HepG2 (cell line): ENCODE results near the gene LSM14B. TPM values are rescaled to one million over a fixed set of nuclear protein-coding genes. Genes with fewer than 3 reads are reported as not detected.

Experiments
- BHLHE40 ChIP-seq: IDR thresholded peaks from 2 replicates; pipeline ENCODE4 v1.6.1; 2011; ENCODE audit warnings: low read length, improper control_type of control experiment
- CREM ChIP-seq, 2 experiments: sonication (generic) in 1 of 2; formaldehyde crosslinking in 1 of 2; IDR thresholded peaks; 2 replicates each; pipeline versions ENCODE4 v1.4.0 to v1.6.1; 2016 to 2020; ENCODE audit warnings: antibody characterized with exemption in 1 of 2, mild to moderate bottlenecking in 1 of 2, missing genetic modification reagents in 1 of 2
- DNMT1 ChIP-seq: sonication (generic); formaldehyde crosslinking; IDR thresholded peaks from 2 replicates; pipeline ENCODE4 v1.5.1; 2020; ENCODE audit warnings: mild to moderate bottlenecking, missing genetic modification reagents
- EP300 ChIP-seq, 3 experiments: sonication (generic) in 1 of 3; formaldehyde crosslinking in 1 of 3; IDR thresholded peaks; 2 replicates each; pipeline versions ENCODE4 v1.5.1 to v1.6.1; 2011 to 2020; ENCODE audit warnings: low read depth in 2 of 3, low read length in 2 of 3, borderline replicate concordance in 1 of 3, improper control_type of control experiment in 1 of 3, mild to moderate bottlenecking in 1 of 3, missing genetic modification reagents in 1 of 3, moderate library complexity in 1 of 3
- JARID2 ChIP-seq: sonication (generic); formaldehyde crosslinking; IDR thresholded peaks from 2 replicates; pipeline ENCODE4 v1.8.1; 2023; ENCODE audit warnings: missing genetic modification reagents, inconsistent platforms; ENCODE audit not compliant: insufficient replicate concordance
- MIXL1 ChIP-seq: IDR thresholded peaks from 2 replicates; pipeline ENCODE4 v1.6.1; 2016
- MYNN ChIP-seq: sonication (generic); formaldehyde crosslinking; IDR thresholded peaks from 2 replicates; pipeline ENCODE4 v1.4.0; 2020; ENCODE audit warnings: mild to moderate bottlenecking, low read depth, missing genetic modification reagents
- SP140L ChIP-seq: sonication (generic); formaldehyde crosslinking; IDR thresholded peaks from 2 replicates; pipeline ENCODE4 v1.4.0; 2020; ENCODE audit warnings: missing genetic modification reagents, borderline replicate concordance
- YEATS2 ChIP-seq: sonication (generic); formaldehyde crosslinking; IDR thresholded peaks from 2 replicates; pipeline ENCODE4 v1.4.0; 2020; ENCODE audit warnings: missing genetic modification reagents, borderline replicate concordance
- ZNF367 ChIP-seq: sonication (generic); formaldehyde crosslinking; IDR thresholded peaks from 2 replicates; pipeline ENCODE4 v1.4.0; 2020; ENCODE audit warnings: missing genetic modification reagents, borderline replicate concordance
- ZNF652 ChIP-seq: IDR thresholded peaks from 2 replicates; pipeline ENCODE4 v1.6.1; 2016; ENCODE audit warnings: low read depth, borderline replicate concordance
- ZNF777 ChIP-seq: sonication (generic); formaldehyde crosslinking; IDR thresholded peaks from 2 replicates; pipeline ENCODE4 v1.4.0; 2020; ENCODE audit warnings: missing genetic modification reagents
- ZNF878 ChIP-seq: sonication (generic); formaldehyde crosslinking; IDR thresholded peaks from 2 replicates; pipeline ENCODE4 v1.8.1; 2023; ENCODE audit warnings: mild to moderate bottlenecking, missing genetic modification reagents, moderate library complexity
- polyA plus RNA-seq, 8 experiments: library from polyadenylated mRNA; depleted of rRNA in 3 of 8; stranded (reverse) in 7 of 8; unstranded in 1 of 8; fragments of >200 nt; fragmentation: Illumina TruSeq in 4 of 8; extraction: Trizol in 4 of 8; gene quantifications; 2 replicates each; pipeline versions ENCODE4 v1.2.1 to v1.2.3, GENCODE V29; 2011 to 2016; ENCODE audit warnings: low read depth in 4 of 8, missing spikeins in 1 of 8, mixed read lengths in 1 of 8; ENCODE audit not compliant: insufficient read depth in 1 of 8
- total RNA-seq, 5 experiments: library from RNA; depleted of rRNA; stranded (reverse); fragments of >200 nt; fragmentation: Illumina TruSeq; extraction: Trizol; gene quantifications; 2 replicates each; pipeline ENCODE4 v1.2.3, GENCODE V29; 2016; ENCODE audit warnings: low read depth in 1 of 5
- TF ChIP-seq, protein P1 (sequence below): sonication (generic); formaldehyde crosslinking; IDR thresholded peaks from 2 replicates; pipeline ENCODE4 v1.8.0; 2022; ENCODE audit warnings: mild to moderate bottlenecking, missing genetic modification reagents, borderline replicate concordance
- TF ChIP-seq, protein P2 (sequence below): sonication (generic); formaldehyde crosslinking; IDR thresholded peaks from 2 replicates; pipeline ENCODE4 v1.5.1; 2020; ENCODE audit warnings: missing genetic modification reagents, mild to moderate bottlenecking, borderline replicate concordance
- TF ChIP-seq, protein P3 (sequence below): sonication (generic); formaldehyde crosslinking; IDR thresholded peaks from 2 replicates; pipeline ENCODE4 v1.8.0; 2022; ENCODE audit warnings: missing genetic modification reagents, low read depth, mild to moderate bottlenecking, borderline replicate concordance
- TF ChIP-seq, protein P4 (sequence below): sonication (generic); formaldehyde crosslinking; IDR thresholded peaks from 2 replicates; pipeline ENCODE4 v1.8.1; 2023; ENCODE audit warnings: missing genetic modification reagents, inconsistent platforms, borderline replicate concordance
- TF ChIP-seq, protein P5 (sequence below): IDR thresholded peaks from 2 replicates; pipeline ENCODE4 v1.6.1; 2012; ENCODE audit warnings: low read depth, low read length, improper control_type of control experiment
- TF ChIP-seq, protein P6 (sequence below): sonication (generic); formaldehyde crosslinking; IDR thresholded peaks from 2 replicates; pipeline ENCODE4 v1.4.0; 2020; ENCODE audit warnings: missing genetic modification reagents

The LSM14B gene
- total and polyA plus RNA-seq, 2 of the 13 experiments (the other 11 are each of a cell fraction or from before 2014, with no cell fraction given): 43.3 to 79.2 TPM

DNA sequence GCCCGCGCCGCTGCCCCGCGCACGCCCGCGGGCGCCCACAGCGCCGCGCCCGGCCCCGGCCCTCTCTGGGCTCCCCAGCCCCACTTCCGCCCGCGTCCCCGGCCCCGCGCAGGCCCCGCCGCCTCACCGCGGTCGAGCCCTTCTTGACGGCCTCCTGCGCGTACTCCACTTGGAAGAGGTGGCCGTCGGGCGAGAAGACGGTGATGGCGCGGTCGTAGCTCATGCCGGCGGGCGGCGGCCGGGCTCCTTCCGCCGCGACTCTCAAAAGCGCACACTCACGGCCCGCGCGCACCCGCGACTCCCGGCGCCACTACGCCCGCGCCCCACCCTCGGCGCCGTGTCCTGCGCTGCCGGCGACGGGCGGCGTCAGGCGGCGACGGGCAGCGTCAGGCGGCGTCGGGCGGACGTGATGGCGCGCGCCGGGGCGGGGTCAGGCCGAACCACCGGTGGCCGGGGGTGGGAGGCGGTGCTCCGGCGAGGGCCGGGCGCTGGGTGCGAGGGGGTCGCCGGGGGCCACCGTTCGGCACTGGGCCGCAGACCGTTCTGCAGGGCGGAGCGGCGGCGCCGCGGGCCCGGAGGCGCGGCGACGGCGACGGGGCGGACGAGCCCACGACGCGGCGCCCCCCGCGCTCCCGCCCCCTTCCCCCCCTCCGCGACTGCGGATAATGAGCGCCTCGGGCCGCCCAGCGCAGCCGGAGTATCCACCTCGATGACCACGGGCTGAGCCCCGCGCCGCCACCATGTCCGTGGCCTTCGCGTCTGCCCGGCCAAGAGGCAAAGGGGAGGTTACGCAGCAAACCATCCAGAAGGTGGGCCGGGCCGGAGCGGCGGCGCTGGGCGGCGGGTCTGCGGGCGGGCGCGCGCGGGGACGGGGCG is 21.0 kb downstream of the LSM14B start, which contains the start of the genes PSMA7 and SS18L1 (continued):
- TF ChIP-seq, protein P1, sequence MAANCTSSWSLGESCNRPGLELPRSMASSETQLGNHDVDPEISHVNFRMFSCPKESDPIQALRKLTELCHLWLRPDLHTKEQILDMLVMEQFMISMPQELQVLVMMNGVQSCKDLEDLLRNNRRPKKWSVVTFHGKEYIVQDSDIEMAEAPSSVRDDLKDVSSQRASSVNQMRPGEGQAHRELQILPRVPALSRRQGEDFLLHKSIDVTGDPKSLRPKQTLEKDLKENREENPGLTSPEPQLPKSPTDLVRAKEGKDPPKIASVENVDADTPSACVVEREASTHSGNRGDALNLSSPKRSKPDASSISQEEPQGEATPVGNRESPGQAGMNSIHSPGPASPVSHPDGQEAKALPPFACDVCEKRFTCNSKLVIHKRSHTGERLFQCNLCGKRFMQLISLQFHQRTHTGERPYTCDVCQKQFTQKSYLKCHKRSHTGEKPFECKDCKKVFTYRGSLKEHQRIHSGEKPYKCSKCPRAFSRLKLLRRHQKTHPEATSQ (CRISPR knock-in tag): no peak
- 0 out of 2 replicates have a peak, but pooled peaks have one; percentile 13 for TF ChIP-seq MIXL1
- TF ChIP-seq DNMT1 (CRISPR knock-in tag): no peak
- TF ChIP-seq, protein P2, sequence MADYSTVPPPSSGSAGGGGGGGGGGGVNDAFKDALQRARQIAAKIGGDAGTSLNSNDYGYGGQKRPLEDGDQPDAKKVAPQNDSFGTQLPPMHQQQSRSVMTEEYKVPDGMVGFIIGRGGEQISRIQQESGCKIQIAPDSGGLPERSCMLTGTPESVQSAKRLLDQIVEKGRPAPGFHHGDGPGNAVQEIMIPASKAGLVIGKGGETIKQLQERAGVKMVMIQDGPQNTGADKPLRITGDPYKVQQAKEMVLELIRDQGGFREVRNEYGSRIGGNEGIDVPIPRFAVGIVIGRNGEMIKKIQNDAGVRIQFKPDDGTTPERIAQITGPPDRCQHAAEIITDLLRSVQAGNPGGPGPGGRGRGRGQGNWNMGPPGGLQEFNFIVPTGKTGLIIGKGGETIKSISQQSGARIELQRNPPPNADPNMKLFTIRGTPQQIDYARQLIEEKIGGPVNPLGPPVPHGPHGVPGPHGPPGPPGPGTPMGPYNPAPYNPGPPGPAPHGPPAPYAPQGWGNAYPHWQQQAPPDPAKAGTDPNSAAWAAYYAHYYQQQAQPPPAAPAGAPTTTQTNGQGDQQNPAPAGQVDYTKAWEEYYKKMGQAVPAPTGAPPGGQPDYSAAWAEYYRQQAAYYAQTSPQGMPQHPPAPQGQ (CRISPR knock-in tag): no peak
- peak; percentile 91 for TF ChIP-seq ZNF777 (CRISPR knock-in tag)
- no peak for TF ChIP-seq SP140L (CRISPR knock-in tag)
- TF ChIP-seq JARID2 (CRISPR knock-in tag): peak; percentile 85
- TF ChIP-seq, protein P3, sequence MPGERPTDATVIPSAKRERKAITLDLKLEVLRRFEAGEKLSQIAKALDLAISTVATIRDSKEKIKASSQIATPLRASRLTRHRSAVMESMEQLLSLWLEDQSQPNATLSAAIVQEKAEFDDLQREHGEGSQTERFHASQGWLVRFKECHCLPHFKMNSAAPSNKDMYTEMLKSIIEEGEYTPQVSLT (CRISPR knock-in tag): no peak
- TF ChIP-seq BHLHE40: peak; percentile 83
- TF ChIP-seq ZNF878 (CRISPR knock-in tag): no peak
- TF ChIP-seq, protein P4, sequence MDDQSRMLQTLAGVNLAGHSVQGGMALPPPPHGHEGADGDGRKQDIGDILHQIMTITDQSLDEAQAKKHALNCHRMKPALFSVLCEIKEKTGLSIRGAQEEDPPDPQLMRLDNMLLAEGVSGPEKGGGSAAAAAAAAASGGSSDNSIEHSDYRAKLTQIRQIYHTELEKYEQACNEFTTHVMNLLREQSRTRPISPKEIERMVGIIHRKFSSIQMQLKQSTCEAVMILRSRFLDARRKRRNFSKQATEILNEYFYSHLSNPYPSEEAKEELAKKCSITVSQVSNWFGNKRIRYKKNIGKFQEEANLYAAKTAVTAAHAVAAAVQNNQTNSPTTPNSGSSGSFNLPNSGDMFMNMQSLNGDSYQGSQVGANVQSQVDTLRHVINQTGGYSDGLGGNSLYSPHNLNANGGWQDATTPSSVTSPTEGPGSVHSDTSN (CRISPR knock-in tag): 0 out of 2 replicates have a peak, but pooled peaks have one; percentile 72
- no peak for TF ChIP-seq EP300 (IDR thresholded peaks at IDR 0.05; ENCODE audit: low read depth in 2 of 2, low read length in 2 of 2)
- 0 out of 2 replicates have a peak, but pooled peaks have one; percentile 15 for TF ChIP-seq EP300 (CRISPR knock-in tag; IDR thresholded peaks at IDR 0.05; ENCODE audit: borderline replicate concordance)
- 0 out of 2 replicates have a peak, but pooled peaks have one; percentile 76 for TF ChIP-seq MYNN (CRISPR knock-in tag)
- no peak for TF ChIP-seq ZNF652 (CRISPR knock-in tag)
- no peak for TF ChIP-seq CREM (IDR thresholded peaks at IDR 0.05)
- no peak for TF ChIP-seq CREM (CRISPR knock-in tag; IDR thresholded peaks at IDR 0.05)
- TF ChIP-seq YEATS2 (CRISPR knock-in tag): peak; percentile 41
- TF ChIP-seq ZNF367 (CRISPR knock-in tag): peak; percentile 52; the same call in 1 of the 2 replicates
- TF ChIP-seq, protein P5, sequence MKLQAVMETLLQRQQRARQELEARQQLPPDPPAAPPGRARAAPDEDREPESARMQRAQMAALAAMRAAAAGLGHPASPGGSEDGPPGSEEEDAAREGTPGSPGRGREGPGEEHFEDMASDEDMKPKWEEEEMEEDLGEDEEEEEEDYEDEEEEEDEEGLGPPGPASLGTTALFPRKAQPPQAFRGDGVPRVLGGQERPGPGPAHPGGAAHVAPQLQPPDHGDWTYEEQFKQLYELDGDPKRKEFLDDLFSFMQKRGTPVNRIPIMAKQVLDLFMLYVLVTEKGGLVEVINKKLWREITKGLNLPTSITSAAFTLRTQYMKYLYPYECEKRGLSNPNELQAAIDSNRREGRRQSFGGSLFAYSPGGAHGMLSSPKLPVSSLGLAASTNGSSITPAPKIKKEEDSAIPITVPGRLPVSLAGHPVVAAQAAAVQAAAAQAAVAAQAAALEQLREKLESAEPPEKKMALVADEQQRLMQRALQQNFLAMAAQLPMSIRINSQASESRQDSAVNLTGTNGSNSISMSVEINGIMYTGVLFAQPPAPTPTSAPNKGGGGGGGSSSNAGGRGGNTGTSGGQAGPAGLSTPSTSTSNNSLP: no peak
- TF ChIP-seq, protein P6, sequence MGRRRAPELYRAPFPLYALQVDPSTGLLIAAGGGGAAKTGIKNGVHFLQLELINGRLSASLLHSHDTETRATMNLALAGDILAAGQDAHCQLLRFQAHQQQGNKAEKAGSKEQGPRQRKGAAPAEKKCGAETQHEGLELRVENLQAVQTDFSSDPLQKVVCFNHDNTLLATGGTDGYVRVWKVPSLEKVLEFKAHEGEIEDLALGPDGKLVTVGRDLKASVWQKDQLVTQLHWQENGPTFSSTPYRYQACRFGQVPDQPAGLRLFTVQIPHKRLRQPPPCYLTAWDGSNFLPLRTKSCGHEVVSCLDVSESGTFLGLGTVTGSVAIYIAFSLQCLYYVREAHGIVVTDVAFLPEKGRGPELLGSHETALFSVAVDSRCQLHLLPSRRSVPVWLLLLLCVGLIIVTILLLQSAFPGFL (CRISPR knock-in tag): peak; percentile 76; the same call in 1 of the 2 replicates
